ENCODE measurements around the gene KRT76.

GRCh38 chr12:52787324-52788191, 10.4 kb upstream of the KRT76 start:
- TF ChIP-seq CTCF (IDR thresholded peaks at IDR 0.05; ENCODE audit: insufficient read depth, low read length): no peak
- no peak for TF ChIP-seq POLR2AphosphoS5 (IDR thresholded peaks at IDR 0.05; ENCODE audit: low read depth)

All from HL-60 (cell line).